Breast epithelium (tissue), 4 donors: ENCODE data around the gene ACOX2. TPM values are rescaled to one million over a fixed set of nuclear protein-coding genes. Genes with fewer than 3 reads are reported as not detected.

ENCODE experiments used
- DNase-seq, 2 donors: peaks; one replicate each; pipeline ENCODE4 v3.0.0-alpha.2; 2019; ENCODE audit warnings: low spot score in 2 of 2
- H3K27ac ChIP-seq, 2 donors: fragments of 200-600 bp; sonication (generic) in 1 of 2; one replicate each; pipeline ENCODE4 v1.5.1; 2016 to 2019; ENCODE audit warnings: mild to moderate bottlenecking in 1 of 2
- H3K27me3 ChIP-seq, 2 donors: fragments of 200-600 bp; sonication (generic) in 1 of 2; one replicate each; pipeline versions ENCODE4 v1.5.1 to v1.6.0; 2017 to 2019; ENCODE audit warnings: control low read depth in 1 of 2, mild to moderate bottlenecking in 1 of 2
- H3K36me3 ChIP-seq: fragments of 200-600 bp; one replicate; pipeline ENCODE4 v1.5.1; 2019
- H3K4me1 ChIP-seq, 2 donors: fragments of 200-600 bp; sonication (generic); one replicate each; pipeline ENCODE4 v1.5.1; 2016 to 2019; ENCODE audit warnings: control low read depth in 1 of 2
- H3K4me3 ChIP-seq, 3 donors: fragments of 200-600 bp; sonication (generic); 1 replicate in 2 of 3; 2 replicates in 1 of 3; pipeline ENCODE4 v1.5.1; 2016 to 2019; ENCODE audit warnings: mild to moderate bottlenecking in 3 of 3, moderate library complexity in 2 of 3
- H3K9me3 ChIP-seq, 2 donors: fragments of 200-600 bp; sonication (generic) in 1 of 2; one replicate each; pipeline ENCODE4 v1.5.1; 2016 to 2019; ENCODE audit warnings: control low read depth in 1 of 2
- CTCF ChIP-seq, 3 donors: fragments of 450-650 bp; IDR thresholded peaks; one replicate each; pipeline ENCODE4 v1.5.1; 2016 to 2017; ENCODE audit warnings: antibody characterized with exemption in 3 of 3, mild to moderate bottlenecking in 3 of 3, moderate library complexity in 3 of 3
- POLR2A ChIP-seq: fragments of 450-650 bp; IDR thresholded peaks from one replicate; pipeline ENCODE4 v1.6.1; 2016; ENCODE audit warnings: antibody characterized with exemption, mild to moderate bottlenecking, moderate library complexity
- POLR2AphosphoS5 ChIP-seq, 3 donors: sonication (generic); formaldehyde crosslinking; IDR thresholded peaks; one replicate each; pipeline ENCODE4 v1.6.1; 2017; ENCODE audit warnings: antibody characterized with exemption in 3 of 3
- intact Hi-C: fragments of 100-400 bp; cut with DNase I; formaldehyde crosslinking; loops from one replicate; pipeline ENCODE4 v1.15.1; 2023; ENCODE audit warnings: low total_unique reads
- total RNA-seq, 3 donors: library from RNA; depleted of rRNA; stranded (reverse); fragments of >200 nt; gene quantifications; one replicate each; pipeline ENCODE4 v1.1.0, GENCODE V29; 2016

The ACOX2 gene
- total RNA-seq, 3 donors from 2014 or later, result 12.1 to 31.5 (median 17.6) TPM

GRCh38 chr3:58566398-58567250, 29.6 kb upstream of the ACOX2 start:
- TF ChIP-seq CTCF (IDR thresholded peaks at IDR 0.05) (no peak), POLR2AphosphoS5 (IDR thresholded peaks at IDR 0.05) (no peak), POLR2A (no peak)
- Histone ChIP-seq H3K9me3 (no peaks in the 10 kb centered on the region), H3K36me3 (no peaks in the 10 kb centered on the region), H3K27me3 (no peaks in the 10 kb centered on the region), H3K27ac (no peak overlapping the region), H3K4me3 (no peak overlapping the region), H3K4me1 (no peaks in the 10 kb centered on the region)
- peak in 1 of 2 donors; percentile 1 for DNase-seq
- intact Hi-C loops, result loop anchor here (5.0 kb wide), 1 partner anchor 51 kb away; no protein-coding TSS in a partner anchor

DNA sequence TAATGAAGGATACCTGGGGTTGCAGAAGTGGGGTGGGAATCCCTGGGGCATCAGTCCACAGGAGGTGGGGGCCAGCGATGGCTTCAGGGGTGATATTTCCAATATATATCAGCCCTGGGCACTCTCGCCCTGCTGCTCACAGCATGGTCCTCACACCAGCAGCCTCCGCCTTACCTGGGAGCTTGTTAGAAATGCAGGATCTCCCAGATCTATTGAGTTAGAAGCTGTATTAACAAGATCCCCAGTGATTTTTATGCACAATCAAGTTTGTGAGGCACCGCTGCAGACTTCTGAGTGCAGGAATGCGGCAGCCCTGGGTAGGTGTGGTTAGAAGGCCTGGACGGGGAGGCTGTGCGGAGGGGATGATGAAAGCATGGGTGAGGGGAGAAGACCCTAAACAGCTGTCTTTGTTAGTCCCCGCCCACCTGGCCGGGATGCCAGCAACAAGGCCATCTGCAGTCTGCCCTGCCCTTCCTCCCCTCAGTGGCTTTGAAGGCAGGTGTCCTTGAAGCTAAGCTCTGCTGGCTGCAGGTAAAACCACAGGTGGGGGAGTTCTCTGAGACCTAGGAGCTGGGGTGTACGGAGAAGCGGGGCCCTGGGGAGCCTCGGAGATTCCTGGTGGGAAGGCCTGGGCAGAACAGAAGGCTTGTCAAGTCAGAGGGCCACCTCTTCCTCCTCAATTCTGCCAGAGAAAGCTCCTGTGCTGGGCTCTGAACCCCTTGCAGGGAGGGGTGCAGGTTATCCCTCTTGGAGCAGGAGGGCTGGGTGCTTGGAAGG, 28.8 kb upstream of the ACOX2 start:
- no peak for DNase-seq
- no peak overlapping the region for H3K4me3 ChIP-seq
- H3K36me3 ChIP-seq, result no peaks in the 10 kb centered on the region
- no peaks in the 10 kb centered on the region for H3K9me3 ChIP-seq
- H3K27ac ChIP-seq, result no peak overlapping the region
- intact Hi-C loops, result loop anchor here (5.0 kb wide), 1 partner anchor 51 kb away; no protein-coding TSS in a partner anchor
- H3K27me3 ChIP-seq, result no peaks in the 10 kb centered on the region
- no peaks in the 10 kb centered on the region for H3K4me1 ChIP-seq
- TF ChIP-seq CTCF (IDR thresholded peaks at IDR 0.05) (no peak), POLR2AphosphoS5 (IDR thresholded peaks at IDR 0.05) (no peak), POLR2A (no peak)

DNA sequence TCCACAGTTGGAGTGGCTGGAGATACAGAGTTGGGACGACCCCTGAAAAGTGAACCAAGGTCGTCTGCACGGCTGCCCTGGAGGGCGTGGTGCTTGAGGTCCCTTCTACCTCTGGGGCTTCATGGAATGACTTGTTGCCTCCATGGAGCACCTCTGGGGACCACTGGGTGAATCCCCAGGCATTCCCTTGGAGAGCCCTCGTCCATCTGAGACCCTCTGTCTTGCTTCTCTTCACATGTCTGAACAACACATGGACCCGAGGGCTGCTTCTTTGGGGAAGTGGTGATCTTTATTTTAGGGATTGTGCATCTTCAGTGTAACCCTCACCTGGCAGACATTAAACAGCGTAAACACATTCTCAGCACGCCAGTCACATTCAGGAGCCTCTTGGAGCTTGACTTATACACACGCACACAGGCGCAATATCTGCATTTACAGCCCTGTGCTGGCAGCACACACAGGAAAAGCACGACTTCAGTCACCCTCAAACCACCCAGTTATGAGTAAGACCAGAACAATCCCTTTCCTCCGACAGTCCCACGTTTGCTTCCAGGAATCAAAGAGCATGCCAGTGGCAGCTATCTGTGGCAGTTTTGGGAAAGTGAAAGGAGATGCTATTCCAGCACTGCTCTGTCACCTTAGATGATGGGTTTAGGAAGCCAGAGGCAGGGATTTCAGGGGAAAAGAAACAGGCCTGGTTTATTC, 27.6 kb upstream of the ACOX2 start:
- no peak for TF ChIP-seq POLR2AphosphoS5 (IDR thresholded peaks at IDR 0.05)
- no peak for TF ChIP-seq POLR2A
- TF ChIP-seq CTCF (IDR thresholded peaks at IDR 0.05), result no peak
- no peak for DNase-seq
- intact Hi-C loops, result loop anchor here (5.0 kb wide), 1 partner anchor 53 kb away; no protein-coding TSS in a partner anchor
- no peaks in the 10 kb centered on the region for H3K27me3 ChIP-seq
- no peaks in the 10 kb centered on the region for H3K36me3 ChIP-seq
- H3K4me1 ChIP-seq, result no peaks in the 10 kb centered on the region
- no peak overlapping the region for H3K4me3 ChIP-seq
- H3K9me3 ChIP-seq, result no peaks in the 10 kb centered on the region
- H3K27ac ChIP-seq, result no peak overlapping the region

- no peak for TF ChIP-seq CTCF (IDR thresholded peaks at IDR 0.05)
- TF ChIP-seq POLR2A, result no peak
- TF ChIP-seq POLR2AphosphoS5 (IDR thresholded peaks at IDR 0.05), result no peak
- Histone ChIP-seq H3K9me3 (no peaks in the 10 kb centered on the region), H3K36me3 (no peaks in the 10 kb centered on the region), H3K27ac (no peak overlapping the region), H3K27me3 (no peaks in the 10 kb centered on the region), H3K4me3 (no peak overlapping the region), H3K4me1 (no peaks in the 10 kb centered on the region)
- intact Hi-C loops, result no loop called here
- no peak for DNase-seq
Measured at GRCh38 chr3:58564054-58564453, 27.1 kb upstream of the ACOX2 start.
